GM19452 (cell line): ENCODE results near the gene TUBA8.

ENCODE experiments used
- ATAC-seq: cut with Tn5 transposase; IDR thresholded peaks from one replicate; pipeline ENCODE4 v1.9.1; 2021; ENCODE audit not compliant: unreplicated experiment

Gene TUBA8

GRCh38 chr22:18077087-18077638 is 33.4 kb upstream of the TUBA8 start:
- peak; percentile 16 for ATAC-seq

- ATAC-seq, result peak; percentile 93
Measured at GRCh38 chr22:18077639-18078328, 32.8 kb upstream of the TUBA8 start, which contains the start of gene PEX26. Gene PEX26 (plus strand): TSS chr22:18077990. CDS start chr22:18078377, 387 bp downstream.

- ATAC-seq, result peak; percentile 24
Measured at GRCh38 chr22:18078329-18079041, 32.1 kb upstream of the TUBA8 start.

GRCh38 chr22:18079706-18080233 is 30.8 kb upstream of the TUBA8 start:
- ATAC-seq, result no peak

GRCh38 chr22:18081416-18081815 is 29.2 kb upstream of the TUBA8 start:
- ATAC-seq, result no peak

GRCh38 chr22:18082467-18082866 is 28.1 kb upstream of the TUBA8 start:
- ATAC-seq, result no peak

GRCh38 chr22:18083406-18083805 is 27.2 kb upstream of the TUBA8 start:
- ATAC-seq, result no peak

- ATAC-seq, result no peak
Measured at GRCh38 chr22:18085188-18085587, 25.4 kb upstream of the TUBA8 start.

GRCh38 chr22:18087350-18087855 is 23.2 kb upstream of the TUBA8 start:
- no peak for ATAC-seq

- no peak for ATAC-seq
Measured at GRCh38 chr22:18088825-18089568, 21.6 kb upstream of the TUBA8 start.

GRCh38 chr22:18090286-18090685 is 20.3 kb upstream of the TUBA8 start:
- no peak for ATAC-seq

- no peak for ATAC-seq
Measured at GRCh38 chr22:18091478-18091877, 19.1 kb upstream of the TUBA8 start.

GRCh38 chr22:18091916-18092526 is 18.6 kb upstream of the TUBA8 start:
- ATAC-seq, result no peak

- no peak for ATAC-seq
Measured at GRCh38 chr22:18093661-18094060, 16.9 kb upstream of the TUBA8 start.

GRCh38 chr22:18095101-18095805 is 15.4 kb upstream of the TUBA8 start:
- no peak for ATAC-seq

GRCh38 chr22:18096823-18097222 is 13.8 kb upstream of the TUBA8 start:
- ATAC-seq, result no peak

GRCh38 chr22:18100781-18101180 is 9.8 kb upstream of the TUBA8 start:
- no peak for ATAC-seq

- ATAC-seq, result no peak
Measured at GRCh38 chr22:18101536-18101935, 9.1 kb upstream of the TUBA8 start.

GRCh38 chr22:18103527-18104269 is 6.9 kb upstream of the TUBA8 start:
- ATAC-seq, result no peak
